ENCODE data around the gene SLC6A9. TPM values are rescaled to one million over a fixed set of nuclear protein-coding genes. Genes with fewer than 3 reads are reported as not detected.
A peak's percentile ranks its signal among the peaks of the same experiment; 100 is the strongest.

Gene SLC6A9
- total RNA-seq, 1 donor from 2014 or later = 2.1 TPM

- Mint-ChIP-seq H3K9me3 (no peaks in the 10 kb centered on the region), H3K4me3 (ENCODE audit: low read depth) (peak overlapping the region; percentile 84), H3K27me3 (ENCODE audit: low read depth) (no peaks in the 10 kb centered on the region), H3K36me3 (ENCODE audit: low read depth) (no peaks in the 10 kb centered on the region), H3K4me1 (ENCODE audit: low read depth) (peaks cover 31% of the 10 kb centered on the region), H3K27ac (no peak overlapping the region)
- intact Hi-C loops (cut with micrococcal nuclease) = loop anchor here (5.0 to 10.0 kb wide), 2 partner anchors 40 to 87 kb away; partner anchors contain the start of genes CCDC24 and IPO13
- no peak for DNase-seq (ENCODE audit: low spot score)
These were observed 1.0 kb upstream of the SLC6A9 start for GRCh38 chr1:44032170-44032790.

GRCh38 chr1:44030605-44031251 lies 534 bp downstream of the SLC6A9 start:
- peak; percentile 34 for DNase-seq (ENCODE audit: low spot score)
- Mint-ChIP-seq H3K4me1 (ENCODE audit: low read depth) (peaks cover 29% of the 10 kb centered on the region), H3K27me3 (ENCODE audit: low read depth) (no peaks in the 10 kb centered on the region), H3K27ac (peak overlapping the region; percentile 73), H3K36me3 (ENCODE audit: low read depth) (no peaks in the 10 kb centered on the region), H3K9me3 (no peaks in the 10 kb centered on the region), H3K4me3 (ENCODE audit: low read depth) (peak overlapping the region; percentile 84)
- intact Hi-C loops (cut with micrococcal nuclease) = loop anchor here (2.0 to 10.0 kb wide), 4 partner anchors 38 to 268 kb away; partner anchors contain the start of genes ATP6V0B, CCDC24 and IPO13

- H3K4me3 Mint-ChIP-seq (ENCODE audit: low read depth) = peak overlapping the region; percentile 90
- H3K4me1 Mint-ChIP-seq (ENCODE audit: low read depth) = peaks cover 29% of the 10 kb centered on the region
- no peaks in the 10 kb centered on the region for H3K36me3 Mint-ChIP-seq (ENCODE audit: low read depth)
- no peaks in the 10 kb centered on the region for H3K9me3 Mint-ChIP-seq
- intact Hi-C loops (cut with micrococcal nuclease) = loop anchor here (2.0 to 10.0 kb wide), 4 partner anchors 38 to 267 kb away; partner anchors contain the start of genes ATP6V0B, CCDC24 and IPO13
- peak overlapping the region; percentile 90 for H3K27ac Mint-ChIP-seq
- peak; percentile 86 for DNase-seq (ENCODE audit: low spot score)
- no peaks in the 10 kb centered on the region for H3K27me3 Mint-ChIP-seq (ENCODE audit: low read depth)
These were observed 1.2 kb downstream of the SLC6A9 start for GRCh38 chr1:44029911-44030604.

DNA sequence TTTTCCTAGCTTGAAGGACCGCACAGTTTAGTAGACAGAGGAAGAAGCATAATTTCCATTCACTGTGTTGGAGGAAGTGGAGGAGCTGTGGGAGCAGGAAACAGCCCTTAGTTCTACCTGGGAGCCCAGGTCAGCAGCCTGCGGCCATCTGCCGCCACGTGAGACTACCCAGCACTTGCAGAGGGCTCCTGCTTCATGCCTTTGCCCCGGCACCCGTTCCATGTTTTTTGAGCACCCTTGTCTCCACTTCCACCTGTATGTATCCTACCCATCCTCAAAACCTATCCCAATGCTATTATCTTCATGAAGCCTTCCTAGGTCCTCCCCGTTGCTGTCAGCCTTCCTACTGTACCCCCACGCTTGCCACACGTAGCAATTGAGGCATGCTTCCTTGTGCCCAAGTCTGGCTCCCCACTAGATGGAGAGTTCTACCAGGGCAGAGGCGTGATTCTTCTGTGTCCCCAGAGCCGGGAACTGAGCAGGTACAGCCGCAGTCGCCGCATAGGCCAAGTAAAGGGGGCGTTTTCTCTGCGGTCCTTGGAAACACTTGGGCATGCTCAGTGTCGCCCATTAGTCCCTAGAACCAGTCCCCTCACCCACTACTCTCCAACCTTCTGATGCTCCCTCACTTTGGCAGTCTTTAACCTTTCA lies 1.9 kb downstream of the SLC6A9 start:
- no peak for DNase-seq (ENCODE audit: low spot score)
- intact Hi-C loops (cut with micrococcal nuclease) = no loop called here
- Mint-ChIP-seq H3K27ac (peak overlapping the region; percentile 90), H3K4me1 (ENCODE audit: low read depth) (peaks cover 29% of the 10 kb centered on the region), H3K4me3 (ENCODE audit: low read depth) (peak overlapping the region; percentile 90), H3K27me3 (ENCODE audit: low read depth) (no peaks in the 10 kb centered on the region), H3K36me3 (ENCODE audit: low read depth) (no peaks in the 10 kb centered on the region), H3K9me3 (no peaks in the 10 kb centered on the region)

GRCh38 chr1:44027320-44027719 lies 3.9 kb downstream of the SLC6A9 start:
- no peaks in the 10 kb centered on the region for H3K27me3 Mint-ChIP-seq (ENCODE audit: low read depth)
- peaks cover 25% of the 10 kb centered on the region for H3K4me1 Mint-ChIP-seq (ENCODE audit: low read depth)
- no peak overlapping the region for H3K27ac Mint-ChIP-seq
- no peaks in the 10 kb centered on the region for H3K36me3 Mint-ChIP-seq (ENCODE audit: low read depth)
- no peak for DNase-seq (ENCODE audit: low spot score)
- H3K9me3 Mint-ChIP-seq = no peaks in the 10 kb centered on the region
- no peak overlapping the region for H3K4me3 Mint-ChIP-seq (ENCODE audit: low read depth)
- intact Hi-C loops (cut with micrococcal nuclease) = no loop called here

DNA sequence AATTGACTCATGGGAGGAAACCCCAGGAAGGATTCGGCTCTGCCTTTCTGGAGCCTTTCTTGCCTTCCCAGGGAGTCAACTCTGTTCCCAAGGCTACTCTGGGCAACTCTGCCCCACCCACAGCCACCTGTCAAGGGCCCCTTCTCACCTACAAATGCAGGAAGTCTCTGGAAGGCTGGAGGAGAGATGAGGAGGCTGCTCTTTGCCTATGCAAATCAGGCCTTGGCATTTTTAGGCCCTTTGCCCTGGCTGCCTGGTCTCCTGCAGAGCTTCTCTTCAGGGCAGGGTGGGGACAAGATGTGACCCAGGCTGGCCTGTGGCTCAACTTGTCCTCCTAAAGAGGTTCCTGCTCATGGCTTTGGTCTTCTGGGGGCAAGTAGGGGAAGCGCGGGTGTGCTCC lies 5.4 kb downstream of the SLC6A9 start:
- no peaks in the 10 kb centered on the region for H3K27me3 Mint-ChIP-seq (ENCODE audit: low read depth)
- no peak overlapping the region for H3K4me3 Mint-ChIP-seq (ENCODE audit: low read depth)
- H3K36me3 Mint-ChIP-seq (ENCODE audit: low read depth) = no peaks in the 10 kb centered on the region
- no peaks in the 10 kb centered on the region for H3K9me3 Mint-ChIP-seq
- intact Hi-C loops (cut with micrococcal nuclease) = no loop called here
- H3K27ac Mint-ChIP-seq = no peak overlapping the region
- H3K4me1 Mint-ChIP-seq (ENCODE audit: low read depth) = peaks cover 18% of the 10 kb centered on the region
- no peak for DNase-seq (ENCODE audit: low spot score)

GRCh38 chr1:44024903-44025525 lies 6.2 kb downstream of the SLC6A9 start:
- H3K27me3 Mint-ChIP-seq (ENCODE audit: low read depth) = no peaks in the 10 kb centered on the region
- peaks cover 18% of the 10 kb centered on the region for H3K4me1 Mint-ChIP-seq (ENCODE audit: low read depth)
- H3K36me3 Mint-ChIP-seq (ENCODE audit: low read depth) = no peaks in the 10 kb centered on the region
- intact Hi-C loops (cut with micrococcal nuclease) = no loop called here
- no peaks in the 10 kb centered on the region for H3K9me3 Mint-ChIP-seq
- no peak overlapping the region for H3K27ac Mint-ChIP-seq
- no peak overlapping the region for H3K4me3 Mint-ChIP-seq (ENCODE audit: low read depth)
- no peak for DNase-seq (ENCODE audit: low spot score)

GRCh38 chr1:44024031-44024902 lies 7.0 kb downstream of the SLC6A9 start:
- DNase-seq (ENCODE audit: low spot score) = no peak
- Mint-ChIP-seq H3K4me3 (ENCODE audit: low read depth) (no peak overlapping the region), H3K9me3 (no peaks in the 10 kb centered on the region), H3K27ac (no peak overlapping the region), H3K27me3 (ENCODE audit: low read depth) (no peaks in the 10 kb centered on the region), H3K4me1 (ENCODE audit: low read depth) (peaks cover 13% of the 10 kb centered on the region), H3K36me3 (ENCODE audit: low read depth) (no peaks in the 10 kb centered on the region)
- intact Hi-C loops (cut with micrococcal nuclease) = no loop called here

GRCh38 chr1:44021581-44022321 lies 9.5 kb downstream of the SLC6A9 start:
- Mint-ChIP-seq H3K9me3 (no peaks in the 10 kb centered on the region), H3K4me1 (ENCODE audit: low read depth) (peaks cover 3% of the 10 kb centered on the region), H3K4me3 (ENCODE audit: low read depth) (no peak overlapping the region), H3K27me3 (ENCODE audit: low read depth) (no peaks in the 10 kb centered on the region), H3K27ac (no peak overlapping the region), H3K36me3 (ENCODE audit: low read depth) (no peaks in the 10 kb centered on the region)
- no peak for DNase-seq (ENCODE audit: low spot score)
- intact Hi-C loops (cut with micrococcal nuclease) = no loop called here

- Mint-ChIP-seq H3K4me3 (ENCODE audit: low read depth) (no peak overlapping the region), H3K4me1 (ENCODE audit: low read depth) (peaks cover 3% of the 10 kb centered on the region), H3K27ac (no peak overlapping the region), H3K36me3 (ENCODE audit: low read depth) (no peaks in the 10 kb centered on the region), H3K9me3 (no peaks in the 10 kb centered on the region), H3K27me3 (ENCODE audit: low read depth) (no peaks in the 10 kb centered on the region)
- intact Hi-C loops (cut with micrococcal nuclease) = no loop called here
- no peak for DNase-seq (ENCODE audit: low spot score)
These were observed 10.1 kb downstream of the SLC6A9 start for GRCh38 chr1:44021156-44021555.

DNA sequence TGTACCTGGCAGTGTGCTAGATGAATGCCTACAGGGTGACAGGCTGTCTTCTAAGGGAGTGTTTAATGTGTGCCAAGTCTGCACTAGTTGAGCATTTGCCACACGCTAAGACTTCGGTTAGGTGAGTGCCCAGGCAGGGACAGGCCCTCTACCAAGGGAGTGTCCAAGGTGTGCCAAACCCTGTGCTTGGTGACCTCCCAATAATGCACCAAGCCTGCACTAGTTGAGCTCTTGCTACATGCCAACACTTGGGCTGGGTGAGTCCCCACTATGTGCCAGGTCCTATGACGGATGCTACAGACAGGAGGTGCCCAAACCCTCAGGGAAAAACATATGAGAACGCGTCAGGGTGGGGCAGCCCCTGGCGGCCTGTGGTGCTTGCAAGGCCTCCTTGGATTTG lies 10.8 kb downstream of the SLC6A9 start:
- H3K4me3 Mint-ChIP-seq (ENCODE audit: low read depth) = no peak overlapping the region
- H3K9me3 Mint-ChIP-seq = no peaks in the 10 kb centered on the region
- no peaks in the 10 kb centered on the region for H3K36me3 Mint-ChIP-seq (ENCODE audit: low read depth)
- H3K4me1 Mint-ChIP-seq (ENCODE audit: low read depth) = peaks cover 3% of the 10 kb centered on the region
- DNase-seq (ENCODE audit: low spot score) = no peak
- no peak overlapping the region for H3K27ac Mint-ChIP-seq
- no peaks in the 10 kb centered on the region for H3K27me3 Mint-ChIP-seq (ENCODE audit: low read depth)
- intact Hi-C loops (cut with micrococcal nuclease) = no loop called here

Measured in activated T-helper 2 cell treated with anti-CD3 and anti-CD28 coated beads, Interferon-gamma antibody, Interleukin-2, Interleukin-4, amounts not matched to agents 10 μg/mL and 5 μg/mL and 100 μg/mL, durations not matched to agents 14 hours and 24 hours and 36 hours (primary cell).